Endothelial cell of umbilical vein (primary cell): ENCODE data around the gene REEP1.
A peak's percentile ranks its signal among the peaks of the same experiment; 100 is the strongest.

ENCODE experiments used
- EZH2 ChIP-seq: IDR thresholded peaks from 2 replicates; pipeline ENCODE4 v1.6.1; 2012; ENCODE audit warnings: borderline replicate concordance, low read depth, mild to moderate bottlenecking, moderate library complexity, low read length, inconsistent platforms; ENCODE audit not compliant: severe bottlenecking
- FOS ChIP-seq: IDR thresholded peaks from 2 replicates; pipeline ENCODE4 v1.6.1; 2011; ENCODE audit warnings: mild to moderate bottlenecking, low read length, moderate library complexity, borderline replicate concordance; ENCODE audit not compliant: insufficient read depth
- GATA2 ChIP-seq: IDR thresholded peaks from 2 replicates; pipeline ENCODE4 v1.7.0; 2011; ENCODE audit warnings: low read depth, mild to moderate bottlenecking, moderate library complexity, mixed read lengths, low read length; ENCODE audit not compliant: insufficient read length, insufficient read depth
- JUN ChIP-seq: IDR thresholded peaks from 2 replicates; pipeline ENCODE4 v1.6.1; 2011; ENCODE audit warnings: borderline replicate concordance, low read depth; ENCODE audit not compliant: insufficient read length, insufficient read depth
- MAX ChIP-seq: IDR thresholded peaks from 2 replicates; pipeline ENCODE4 v1.6.1; 2011; ENCODE audit not compliant: insufficient read depth, insufficient read length
- MYC ChIP-seq: IDR thresholded peaks from one replicate; pipeline ENCODE4 v1.6.1; 2011; ENCODE audit warnings: mild to moderate bottlenecking, low read depth, low read length
- POLR2A ChIP-seq: IDR thresholded peaks from 2 replicates; pipeline ENCODE4 v1.6.1; 2012; ENCODE audit warnings: low read depth, mild to moderate bottlenecking, control low read depth, low read length
- POLR2AphosphoS5 ChIP-seq: IDR thresholded peaks from 2 replicates; pipeline ENCODE4 v1.6.1; 2012; ENCODE audit warnings: low read depth, mild to moderate bottlenecking, control low read depth, low read length, moderate library complexity; ENCODE audit not compliant: insufficient read depth
- TF ChIP-seq, protein P1 (sequence below), 2 donors: IDR thresholded peaks; 1 replicate in 1 of 2; 2 replicates in 1 of 2; pipeline ENCODE4 v1.5.1; 2011; ENCODE audit warnings: low read length in 2 of 2, mild to moderate bottlenecking in 2 of 2, moderate library complexity in 2 of 2, control low read depth in 1 of 2, inconsistent platforms in 1 of 2, low read depth in 1 of 2; ENCODE audit not compliant: insufficient read depth in 1 of 2; ENCODE audit errors: extremely low read depth in 1 of 2

GRCh38 chr2:86372641-86373502, 35.4 kb upstream of the REEP1 start:
- TF ChIP-seq, protein P1, sequence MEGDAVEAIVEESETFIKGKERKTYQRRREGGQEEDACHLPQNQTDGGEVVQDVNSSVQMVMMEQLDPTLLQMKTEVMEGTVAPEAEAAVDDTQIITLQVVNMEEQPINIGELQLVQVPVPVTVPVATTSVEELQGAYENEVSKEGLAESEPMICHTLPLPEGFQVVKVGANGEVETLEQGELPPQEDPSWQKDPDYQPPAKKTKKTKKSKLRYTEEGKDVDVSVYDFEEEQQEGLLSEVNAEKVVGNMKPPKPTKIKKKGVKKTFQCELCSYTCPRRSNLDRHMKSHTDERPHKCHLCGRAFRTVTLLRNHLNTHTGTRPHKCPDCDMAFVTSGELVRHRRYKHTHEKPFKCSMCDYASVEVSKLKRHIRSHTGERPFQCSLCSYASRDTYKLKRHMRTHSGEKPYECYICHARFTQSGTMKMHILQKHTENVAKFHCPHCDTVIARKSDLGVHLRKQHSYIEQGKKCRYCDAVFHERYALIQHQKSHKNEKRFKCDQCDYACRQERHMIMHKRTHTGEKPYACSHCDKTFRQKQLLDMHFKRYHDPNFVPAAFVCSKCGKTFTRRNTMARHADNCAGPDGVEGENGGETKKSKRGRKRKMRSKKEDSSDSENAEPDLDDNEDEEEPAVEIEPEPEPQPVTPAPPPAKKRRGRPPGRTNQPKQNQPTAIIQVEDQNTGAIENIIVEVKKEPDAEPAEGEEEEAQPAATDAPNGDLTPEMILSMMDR (IDR thresholded peaks at IDR 0.05; ENCODE audit: extremely low read depth in 1 of 2, insufficient read depth in 1 of 2, low read depth in 1 of 2, low read length in 2 of 2): peak; percentile 53 to 79
- TF ChIP-seq POLR2A (no peak), POLR2AphosphoS5 (no peak), EZH2 (no peak), MYC (no peak), GATA2 (no peak), MAX (no peak), FOS (no peak), JUN (no peak)
